PC-9 (cell line): ENCODE measurements around the gene ZACN.

Experiments
- EZH2 ChIP-seq: fragments of 200-600 bp; sonication (generic); IDR thresholded peaks from 2 replicates; pipeline ENCODE4 v1.8.0; 2017; ENCODE audit warnings: antibody characterized with exemption, low read depth
- TF ChIP-seq, protein P1 (sequence below): fragments of 200-600 bp; sonication (generic); conservative IDR thresholded peaks from 2 replicates; pipeline ENCODE4 v1.6.1; 2017; ENCODE audit warnings: mixed run types, antibody characterized with exemption, mild to moderate bottlenecking, moderate library complexity

DNA sequence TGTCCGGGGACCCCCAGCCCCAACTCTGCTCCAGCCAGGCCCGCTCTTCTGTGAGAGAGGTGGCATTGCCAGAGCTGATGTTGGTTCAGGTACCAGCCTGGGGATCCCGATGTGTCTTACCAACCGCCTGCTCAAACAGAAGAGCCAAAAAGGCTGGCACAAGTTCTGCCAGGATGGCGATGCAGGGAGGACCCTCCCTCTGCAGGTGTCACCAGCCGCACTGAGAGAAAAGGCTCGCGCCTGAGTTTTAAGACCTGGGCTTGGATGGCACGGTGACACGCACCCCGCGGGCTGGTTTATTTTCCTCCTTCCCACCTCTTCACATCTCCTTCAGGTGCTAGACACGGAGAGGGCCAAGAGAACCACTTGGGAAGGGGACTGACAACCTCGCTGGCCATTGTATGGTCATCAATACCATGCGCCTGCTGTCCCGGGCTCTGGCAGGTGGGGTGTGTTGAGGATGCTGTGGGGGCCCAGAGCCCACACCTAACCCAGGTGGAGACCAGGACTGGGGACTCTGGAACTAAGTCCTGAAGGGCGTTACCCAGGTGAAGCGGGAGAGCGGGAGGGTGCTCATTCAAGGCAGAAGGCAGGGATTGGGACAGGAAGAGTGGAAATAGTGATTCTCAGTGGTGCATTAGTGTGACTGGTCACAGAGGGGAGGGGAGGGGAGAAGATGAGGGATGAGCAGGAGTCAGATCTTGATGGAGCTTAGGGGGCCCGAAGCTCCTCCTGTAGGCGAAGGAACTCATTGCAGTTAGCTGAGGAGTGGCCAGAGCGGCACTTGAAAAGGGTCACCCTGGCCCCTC, 45.8 kb downstream of the ZACN start:
- TF ChIP-seq, protein P1, sequence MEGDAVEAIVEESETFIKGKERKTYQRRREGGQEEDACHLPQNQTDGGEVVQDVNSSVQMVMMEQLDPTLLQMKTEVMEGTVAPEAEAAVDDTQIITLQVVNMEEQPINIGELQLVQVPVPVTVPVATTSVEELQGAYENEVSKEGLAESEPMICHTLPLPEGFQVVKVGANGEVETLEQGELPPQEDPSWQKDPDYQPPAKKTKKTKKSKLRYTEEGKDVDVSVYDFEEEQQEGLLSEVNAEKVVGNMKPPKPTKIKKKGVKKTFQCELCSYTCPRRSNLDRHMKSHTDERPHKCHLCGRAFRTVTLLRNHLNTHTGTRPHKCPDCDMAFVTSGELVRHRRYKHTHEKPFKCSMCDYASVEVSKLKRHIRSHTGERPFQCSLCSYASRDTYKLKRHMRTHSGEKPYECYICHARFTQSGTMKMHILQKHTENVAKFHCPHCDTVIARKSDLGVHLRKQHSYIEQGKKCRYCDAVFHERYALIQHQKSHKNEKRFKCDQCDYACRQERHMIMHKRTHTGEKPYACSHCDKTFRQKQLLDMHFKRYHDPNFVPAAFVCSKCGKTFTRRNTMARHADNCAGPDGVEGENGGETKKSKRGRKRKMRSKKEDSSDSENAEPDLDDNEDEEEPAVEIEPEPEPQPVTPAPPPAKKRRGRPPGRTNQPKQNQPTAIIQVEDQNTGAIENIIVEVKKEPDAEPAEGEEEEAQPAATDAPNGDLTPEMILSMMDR = no peak
- no peak for TF ChIP-seq EZH2
